HG02973 (cell line): ENCODE results near the gene PAN3.
"Not testable (repeated sequence)": the region's sequence is repeated elsewhere in the genome, so short reads cannot be mapped to it uniquely, and the experiment has no call there.

Experiments used
- ATAC-seq: cut with Tn5 transposase; IDR thresholded peaks from one replicate; pipeline ENCODE4 v1.9.1; 2021; ENCODE audit warnings: moderate library complexity; ENCODE audit not compliant: unreplicated experiment

PAN3 gene

GRCh38 chr13:28131646-28132045 lies 6.7 kb upstream of the PAN3 start:
- ATAC-seq, result no peak

GRCh38 chr13:28136916-28137315 lies 1.4 kb upstream of the PAN3 start:
- ATAC-seq, result no peak

- peak; percentile 2 for ATAC-seq
Observed at GRCh38 chr13:28137596-28137995, 749 bp upstream of the PAN3 start.

- ATAC-seq, result peak; percentile 36
Observed at GRCh38 chr13:28138756-28139470, 568 bp downstream of the PAN3 start.

GRCh38 chr13:28140433-28141125 lies 2.2 kb downstream of the PAN3 start:
- no peak for ATAC-seq

- not testable (repeated sequence) for ATAC-seq
Observed at GRCh38 chr13:28141542-28141941, 3.2 kb downstream of the PAN3 start.

- no peak for ATAC-seq
Observed at GRCh38 chr13:28145049-28145448, 6.7 kb downstream of the PAN3 start.

GRCh38 chr13:28147495-28147894 lies 9.2 kb downstream of the PAN3 start:
- ATAC-seq, result no peak

GRCh38 chr13:28159057-28159456 lies 20.7 kb downstream of the PAN3 start:
- ATAC-seq, result no peak

GRCh38 chr13:28161370-28161769 lies 23.0 kb downstream of the PAN3 start:
- ATAC-seq, result no peak

GRCh38 chr13:28163587-28163986 lies 25.2 kb downstream of the PAN3 start:
- no peak for ATAC-seq

GRCh38 chr13:28166257-28166656 lies 27.9 kb downstream of the PAN3 start:
- ATAC-seq, result no peak

- ATAC-seq, result no peak
Observed at GRCh38 chr13:28171266-28171665, 32.9 kb downstream of the PAN3 start.

GRCh38 chr13:28172947-28173346 lies 34.6 kb downstream of the PAN3 start:
- ATAC-seq, result no peak

GRCh38 chr13:28173793-28174192 lies 35.4 kb downstream of the PAN3 start:
- ATAC-seq, result no peak

- ATAC-seq, result no peak
Observed at GRCh38 chr13:28177327-28177726, 39.0 kb downstream of the PAN3 start.

- ATAC-seq, result no peak
Observed at GRCh38 chr13:28177877-28178276, 39.5 kb downstream of the PAN3 start.

GRCh38 chr13:28179974-28180373 lies 41.6 kb downstream of the PAN3 start:
- ATAC-seq, result no peak

GRCh38 chr13:28181413-28181812 lies 43.1 kb downstream of the PAN3 start:
- no peak for ATAC-seq

- no peak for ATAC-seq
Observed at GRCh38 chr13:28185256-28185655, 46.9 kb downstream of the PAN3 start.

- no peak for ATAC-seq
Observed at GRCh38 chr13:28199089-28199488, 60.7 kb downstream of the PAN3 start.

- ATAC-seq, result no peak
Observed at GRCh38 chr13:28204043-28204442, 65.7 kb downstream of the PAN3 start.
